ENCODE measurements around the gene UNC13C. TPM values are rescaled to one million over a fixed set of nuclear protein-coding genes. Genes with fewer than 3 reads are reported as not detected.

UNC13C gene
- polyA plus RNA-seq, 1 of the 3 experiments (the other 2 are of a cell fraction), result not detected

GRCh38 chr15:54559405-54560069 lies 581.3 kb downstream of the UNC13C start:
- Histone ChIP-seq H2AFZ (ENCODE audit: low read depth) (no peak overlapping the region), H3K4me2 (no peak overlapping the region), H3K27ac (ENCODE audit: low read depth in 2 of 2, low read length in 1 of 2) (no peak overlapping the region), H3K4me3 (ENCODE audit: low read depth in 2 of 2, low read length in 1 of 2) (no peak overlapping the region), H3K9me2 (no peaks in the 10 kb centered on the region), H3K27me3 (ENCODE audit: insufficient read depth) (no peaks in the 10 kb centered on the region), H3K9ac (no peak overlapping the region), H3K36me3 (replicated peaks in 1 of 2; ENCODE audit: control insufficient read depth in 1 of 2, insufficient read depth in 2 of 2, low read length in 1 of 2) (no peaks in the 10 kb centered on the region), H4K20me1 (ENCODE audit: insufficient read depth) (no peaks in the 10 kb centered on the region), H3K79me2 (ENCODE audit: insufficient read depth) (no peaks in the 10 kb centered on the region), H3F3A (replicated peaks; ENCODE audit: insufficient read depth) (no peaks in the 10 kb centered on the region), H3K9me3 (no peaks in the 10 kb centered on the region), H3K4me1 (ENCODE audit: control insufficient read depth in 1 of 2, insufficient read depth in 2 of 2, low read depth in 1 of 2, low read length in 1 of 2) (no peaks in the 10 kb centered on the region)
- DNase-seq, result no peak
- TF ChIP-seq NRF1 (IDR thresholded peaks at IDR 0.05; ENCODE audit: low read depth, low read length) (no peak), FOXM1 (IDR thresholded peaks at IDR 0.05; ENCODE audit: low read depth) (no peak), USF2 (IDR thresholded peaks at IDR 0.05; ENCODE audit: borderline replicate concordance, low read depth, low read length) (no peak), GABPA (IDR thresholded peaks at IDR 0.05; ENCODE audit: low read depth) (no peak), ELF1 (IDR thresholded peaks at IDR 0.05) (no peak), TEAD4 (IDR thresholded peaks at IDR 0.05; ENCODE audit: borderline replicate concordance, insufficient read depth) (no peak)
- 2% methylated on average over 4 of the region's 4 CpGs for WGBS (ENCODE audit: low lambda C conversion rate)
- ChIA-PET POLR2A (no interaction called here), CTCF (no interaction called here)

- ChIA-PET CTCF (no interaction called here), POLR2A (no interaction called here)
- 1% methylated on average over 2 of the region's 2 CpGs for WGBS (ENCODE audit: low lambda C conversion rate)
Measured at GRCh38 chr15:54560417-54560816, 582.2 kb downstream of the UNC13C start.

GRCh38 chr15:54564166-54564565 lies 585.9 kb downstream of the UNC13C start:
- H3K4me1 ChIP-seq (ENCODE audit: control insufficient read depth in 1 of 2, insufficient read depth in 2 of 2, low read depth in 1 of 2, low read length in 1 of 2), result no peaks in the 10 kb centered on the region
- H3K27ac ChIP-seq (ENCODE audit: low read depth in 2 of 2, low read length in 1 of 2), result no peak overlapping the region
- no peak overlapping the region for H3K4me3 ChIP-seq (ENCODE audit: low read depth in 2 of 2, low read length in 1 of 2)
- no peak overlapping the region for H3K4me2 ChIP-seq
- no peak overlapping the region for H3K9ac ChIP-seq
- no peaks in the 10 kb centered on the region for H3K9me2 ChIP-seq
- no peaks in the 10 kb centered on the region for H4K20me1 ChIP-seq (ENCODE audit: insufficient read depth)
- H3K79me2 ChIP-seq (ENCODE audit: insufficient read depth), result no peaks in the 10 kb centered on the region
- H2AFZ ChIP-seq (ENCODE audit: low read depth), result no peak overlapping the region
- CTCF ChIA-PET, result no interaction called here
- H3K9me3 ChIP-seq, result no peaks in the 10 kb centered on the region
- TF ChIP-seq EP300 (IDR thresholded peaks at IDR 0.05; ENCODE audit: borderline replicate concordance in 1 of 2, low read depth in 1 of 2, low read length in 1 of 2) (no peak), ELF1 (IDR thresholded peaks at IDR 0.05) (no peak), TAF1 (IDR thresholded peaks at IDR 0.05; ENCODE audit: borderline replicate concordance, low read depth, low read length) (no peak), TCF12 (IDR thresholded peaks at IDR 0.05) (no peak)
- POLR2A ChIA-PET, result interaction anchor here (0.6 kb wide), 1 partner anchor 20 kb away, joined by 3 read pairs; no protein-coding TSS in a partner anchor
- H3K36me3 ChIP-seq (replicated peaks in 1 of 2; ENCODE audit: control insufficient read depth in 1 of 2, insufficient read depth in 2 of 2, low read length in 1 of 2), result no peaks in the 10 kb centered on the region
- no peak for DNase-seq
- no peaks in the 10 kb centered on the region for H3K27me3 ChIP-seq (ENCODE audit: insufficient read depth)
- WGBS (ENCODE audit: low lambda C conversion rate), result 2% methylated on average over 3 of the region's 3 CpGs
- no peaks in the 10 kb centered on the region for H3F3A ChIP-seq (replicated peaks; ENCODE audit: insufficient read depth)

More at GRCh38 chr15:54560417-54560816, 582.2 kb downstream of the UNC13C start:
- Histone ChIP-seq H3K4me1 (ENCODE audit: control insufficient read depth in 1 of 2, insufficient read depth in 2 of 2, low read depth in 1 of 2, low read length in 1 of 2) (no peaks in the 10 kb centered on the region), H3K9me3 (no peaks in the 10 kb centered on the region), H3K79me2 (ENCODE audit: insufficient read depth) (no peaks in the 10 kb centered on the region), H2AFZ (ENCODE audit: low read depth) (no peak overlapping the region), H3K27ac (ENCODE audit: low read depth in 2 of 2, low read length in 1 of 2) (no peak overlapping the region), H3K4me2 (no peak overlapping the region), H3K27me3 (ENCODE audit: insufficient read depth) (no peaks in the 10 kb centered on the region), H3F3A (replicated peaks; ENCODE audit: insufficient read depth) (no peaks in the 10 kb centered on the region), H3K9me2 (no peaks in the 10 kb centered on the region), H3K4me3 (ENCODE audit: low read depth in 2 of 2, low read length in 1 of 2) (no peak overlapping the region), H3K36me3 (replicated peaks in 1 of 2; ENCODE audit: control insufficient read depth in 1 of 2, insufficient read depth in 2 of 2, low read length in 1 of 2) (no peaks in the 10 kb centered on the region), H4K20me1 (ENCODE audit: insufficient read depth) (no peaks in the 10 kb centered on the region), H3K9ac (no peak overlapping the region)
- no peak for DNase-seq
- TF ChIP-seq ELF1 (IDR thresholded peaks at IDR 0.05) (no peak), EZH2phosphoT487 (IDR thresholded peaks at IDR 0.05; ENCODE audit: borderline replicate concordance, low read depth) (no peak)
